Nephron progenitor cell (in vitro differentiated cells): Measurements from ENCODE around the gene PDZD2.

Experiments
- DNase-seq: peaks from one replicate; pipeline ENCODE4 v3.0.0; 2021
- H3K27ac Mint-ChIP-seq: 2 replicates; pipeline ENCODE4 v1.8.0; 2021; ENCODE audit warnings: mild to moderate bottlenecking, moderate library complexity, mixed read lengths
- H3K27me3 Mint-ChIP-seq: 2 replicates; pipeline ENCODE4 v1.8.0; 2021; ENCODE audit warnings: mild to moderate bottlenecking, low read depth, mixed read lengths; ENCODE audit not compliant: poor library complexity
- H3K36me3 Mint-ChIP-seq: 2 replicates; pipeline ENCODE4 v1.8.0; 2021; ENCODE audit warnings: low read depth, mixed read lengths
- H3K4me1 Mint-ChIP-seq: 2 replicates; pipeline ENCODE4 v1.8.0; 2021; ENCODE audit warnings: mixed read lengths
- H3K4me3 Mint-ChIP-seq: 2 replicates; pipeline ENCODE4 v1.8.0; 2021; ENCODE audit warnings: mild to moderate bottlenecking, moderate library complexity, mixed read lengths
- H3K9me3 Mint-ChIP-seq: 2 replicates; pipeline ENCODE4 v1.8.0; 2021; ENCODE audit warnings: mild to moderate bottlenecking, moderate library complexity, mixed read lengths
- CTCF ChIP-seq: fragments of 200-600 bp; sonication (generic); IDR thresholded peaks from 2 replicates; pipeline ENCODE4 v1.5.0; 2021; ENCODE audit warnings: antibody characterized with exemption

The PDZD2 gene

GRCh38 chr5:31983851-31984250 is 344.9 kb downstream of the PDZD2 start:
- no peak for DNase-seq
- TF ChIP-seq CTCF = no peak
- H3K36me3 Mint-ChIP-seq = peaks cover 13% of the 10 kb centered on the region
- H3K9me3 Mint-ChIP-seq = peaks cover 10% of the 10 kb centered on the region
- no peak overlapping the region for H3K27ac Mint-ChIP-seq
- peaks cover 8% of the 10 kb centered on the region for H3K4me1 Mint-ChIP-seq
- H3K27me3 Mint-ChIP-seq = no peaks in the 10 kb centered on the region
- H3K4me3 Mint-ChIP-seq = no peak overlapping the region

- no peak overlapping the region for H3K27ac Mint-ChIP-seq
- TF ChIP-seq CTCF = no peak
- DNase-seq = no peak
- H3K4me3 Mint-ChIP-seq = no peak overlapping the region
- H3K36me3 Mint-ChIP-seq = peaks cover 15% of the 10 kb centered on the region
- H3K9me3 Mint-ChIP-seq = peaks cover 10% of the 10 kb centered on the region
- H3K4me1 Mint-ChIP-seq = peaks cover 7% of the 10 kb centered on the region
- no peaks in the 10 kb centered on the region for H3K27me3 Mint-ChIP-seq
Observed at GRCh38 chr5:31984691-31985090, 345.8 kb downstream of the PDZD2 start.

- H3K4me1 Mint-ChIP-seq = peaks cover 15% of the 10 kb centered on the region
- no peak for DNase-seq
- no peaks in the 10 kb centered on the region for H3K27me3 Mint-ChIP-seq
- no peak overlapping the region for H3K4me3 Mint-ChIP-seq
- no peak overlapping the region for H3K27ac Mint-ChIP-seq
- H3K36me3 Mint-ChIP-seq = peaks cover 15% of the 10 kb centered on the region
- peaks cover 10% of the 10 kb centered on the region for H3K9me3 Mint-ChIP-seq
- TF ChIP-seq CTCF = no peak
Observed at GRCh38 chr5:31986101-31986500, 347.2 kb downstream of the PDZD2 start.

- H3K4me1 Mint-ChIP-seq = peaks cover 17% of the 10 kb centered on the region
- peaks cover 10% of the 10 kb centered on the region for H3K9me3 Mint-ChIP-seq
Observed at GRCh38 chr5:31987985-31988710, 349.2 kb downstream of the PDZD2 start.

GRCh38 chr5:31990081-31990650 is 351.2 kb downstream of the PDZD2 start:
- Mint-ChIP-seq H3K9me3 (peaks cover 10% of the 10 kb centered on the region), H3K27me3 (peaks cover 8% of the 10 kb centered on the region), H3K4me3 (no peak overlapping the region), H3K36me3 (peaks cover 15% of the 10 kb centered on the region), H3K4me1 (peaks cover 10% of the 10 kb centered on the region), H3K27ac (no peak overlapping the region)
- TF ChIP-seq CTCF = no peak
- DNase-seq = no peak

More at GRCh38 chr5:31987985-31988710, 349.2 kb downstream of the PDZD2 start:
- no peak for TF ChIP-seq CTCF
- DNase-seq = no peak
- Mint-ChIP-seq H3K27me3 (peaks cover 5% of the 10 kb centered on the region), H3K36me3 (peaks cover 15% of the 10 kb centered on the region), H3K4me3 (no peak overlapping the region), H3K27ac (no peak overlapping the region)

GRCh38 chr5:31990701-31991110 is 351.8 kb downstream of the PDZD2 start:
- peaks cover 10% of the 10 kb centered on the region for H3K4me1 Mint-ChIP-seq
- peaks cover 10% of the 10 kb centered on the region for H3K9me3 Mint-ChIP-seq
- no peak overlapping the region for H3K4me3 Mint-ChIP-seq
- no peak overlapping the region for H3K27ac Mint-ChIP-seq
- TF ChIP-seq CTCF = no peak
- H3K27me3 Mint-ChIP-seq = peaks cover 8% of the 10 kb centered on the region
- peaks cover 15% of the 10 kb centered on the region for H3K36me3 Mint-ChIP-seq
- DNase-seq = no peak
